GM06990 (cell line): Measurements from ENCODE around the gene GJA10.

Experiments used
- DNase-seq: peaks from one replicate; pipeline ENCODE4 v3.0.0-alpha.2; 2011; ENCODE audit not compliant: insufficient read length; ENCODE audit errors: extremely low read depth
- H3K27me3 ChIP-seq: replicated peaks from 2 replicates; pipeline ENCODE4 v1.6.0; 2011; ENCODE audit warnings: low read length; ENCODE audit not compliant: control insufficient read depth, insufficient read depth
- H3K36me3 ChIP-seq: 2 replicates; pipeline ENCODE4 v1.5.1; 2011; ENCODE audit warnings: low read length; ENCODE audit not compliant: control insufficient read depth, insufficient read depth
- H3K4me3 ChIP-seq: replicated peaks from 2 replicates; pipeline ENCODE4 v1.5.1; 2011; ENCODE audit warnings: low read depth, mild to moderate bottlenecking, control low read depth, low read length
- CTCF ChIP-seq: IDR thresholded peaks from 2 replicates; pipeline ENCODE4 v1.5.1; 2011; ENCODE audit warnings: low read length, control low read depth, mild to moderate bottlenecking, inconsistent platforms; ENCODE audit not compliant: insufficient read depth, poor library complexity, severe bottlenecking

The GJA10 gene

GRCh38 chr6:89928604-89929003 is 34.3 kb downstream of the GJA10 start:
- H3K36me3 ChIP-seq: no peaks in the 10 kb centered on the region
- no peak for DNase-seq
- no peak overlapping the region for H3K4me3 ChIP-seq
- no peak for TF ChIP-seq CTCF
- no peaks in the 10 kb centered on the region; the same call in 1 of the 2 replicates for H3K27me3 ChIP-seq

DNA sequence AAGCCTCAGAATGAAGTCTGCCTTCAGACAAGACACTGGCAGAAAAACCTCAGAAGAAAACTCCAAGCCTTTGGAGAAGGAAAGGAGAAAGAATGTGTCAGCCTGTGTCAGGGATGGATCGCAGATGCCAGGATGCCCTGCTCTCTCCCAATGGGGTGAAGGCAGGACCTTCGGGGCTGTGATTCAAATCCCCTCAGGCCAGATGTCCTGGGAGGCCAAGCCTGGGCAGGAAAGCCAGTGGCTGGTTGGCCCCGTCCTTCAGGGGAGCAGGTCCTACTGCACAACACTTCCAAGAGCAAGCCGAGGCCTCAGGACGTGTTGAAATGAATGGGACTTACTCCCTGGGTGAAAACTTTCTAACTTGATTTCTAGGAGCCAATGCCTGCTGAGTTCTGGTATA is 36.5 kb downstream of the GJA10 start:
- no peak overlapping the region for H3K4me3 ChIP-seq

DNA sequence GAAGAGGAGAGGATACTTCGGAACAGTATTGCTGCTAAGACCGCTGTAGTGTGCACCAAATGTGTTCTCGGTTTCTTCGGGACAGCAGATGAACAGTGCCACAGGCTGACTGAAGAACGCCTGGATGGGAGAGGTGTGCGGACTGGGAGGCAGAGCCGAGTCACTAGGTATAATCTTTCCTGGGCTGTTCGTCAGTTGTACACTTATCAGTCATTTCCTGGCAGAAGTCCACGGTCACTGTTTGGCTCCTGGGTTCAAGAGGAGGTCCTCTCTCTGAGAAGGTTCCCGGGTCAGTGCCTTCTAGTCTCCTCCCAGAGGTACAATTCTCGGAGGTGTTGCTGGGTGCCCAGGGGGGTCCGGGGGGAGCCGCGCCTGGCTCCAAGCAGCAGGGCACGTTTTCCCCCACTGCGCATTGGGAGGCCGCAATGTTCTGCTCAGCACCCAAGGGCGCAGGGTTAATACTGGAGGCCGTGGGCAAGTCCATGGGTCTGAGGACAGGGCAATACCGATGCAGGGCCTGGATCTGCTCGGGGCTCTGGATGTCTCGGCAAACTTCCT is 38.1 kb downstream of the GJA10 start:
- DNase-seq: no peak
- TF ChIP-seq CTCF: no peak
- Histone ChIP-seq H3K27me3 (no peaks in the 10 kb centered on the region; the same call in 1 of the 2 replicates), H3K4me3 (no peak overlapping the region), H3K36me3 (no peaks in the 10 kb centered on the region)

More for the DNA sequence above, 36.5 kb downstream of the GJA10 start:
- no peak for DNase-seq
- TF ChIP-seq CTCF: no peak
- H3K27me3 ChIP-seq: no peaks in the 10 kb centered on the region; the same call in 1 of the 2 replicates
- H3K36me3 ChIP-seq: no peaks in the 10 kb centered on the region

DNA sequence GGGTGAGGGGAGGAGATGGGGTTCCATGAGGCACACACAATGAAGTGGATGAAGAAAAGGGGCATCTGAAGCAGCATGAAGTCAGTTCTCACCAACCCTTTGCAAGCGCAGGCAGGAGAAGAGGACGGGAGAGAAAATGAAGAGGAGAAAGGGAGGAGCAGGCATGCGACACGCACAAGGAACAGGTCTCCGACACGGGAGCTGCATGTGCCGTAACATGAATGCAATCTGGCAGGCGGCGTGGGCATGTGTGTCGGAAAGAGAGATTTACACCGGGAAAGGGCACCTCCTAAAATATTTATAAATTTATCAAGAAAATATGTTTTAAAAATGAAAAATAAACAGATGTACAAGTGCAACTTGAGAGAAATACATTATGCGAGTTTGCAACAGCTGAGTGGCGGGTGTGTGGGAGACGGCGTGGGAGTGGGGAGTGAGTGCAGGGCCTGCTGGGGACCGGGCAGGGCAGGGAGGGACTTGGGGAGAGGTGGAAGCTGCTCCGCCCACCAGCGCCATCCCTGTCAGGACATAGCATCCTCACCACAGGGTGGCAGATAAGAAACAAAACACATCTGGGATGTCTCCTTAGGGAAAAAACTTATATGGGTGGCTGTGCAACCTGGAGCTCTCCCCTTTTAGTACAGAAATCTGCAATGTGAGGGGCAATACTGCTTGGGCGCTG is 40.6 kb downstream of the GJA10 start:
- no peak for DNase-seq
- Histone ChIP-seq H3K4me3 (no peak overlapping the region), H3K27me3 (no peaks in the 10 kb centered on the region; the same call in 1 of the 2 replicates), H3K36me3 (no peaks in the 10 kb centered on the region)
- TF ChIP-seq CTCF: no peak

- DNase-seq: no peak
- H3K36me3 ChIP-seq: no peaks in the 10 kb centered on the region
Observed at GRCh38 chr6:89936177-89936576, 41.9 kb downstream of the GJA10 start.

More at GRCh38 chr6:89936177-89936576, 41.9 kb downstream of the GJA10 start:
- Histone ChIP-seq H3K4me3 (no peak overlapping the region), H3K27me3 (peaks cover under 1% of the 10 kb centered on the region)
- TF ChIP-seq CTCF: no peak
